ENCODE measurements around the gene ADCY6. TPM values are rescaled to one million over a fixed set of nuclear protein-coding genes. Genes with fewer than 3 reads are reported as not detected.

ADCY6 gene
- total RNA-seq: 30.8 and 33.0 TPM in 2 replicates

DNA sequence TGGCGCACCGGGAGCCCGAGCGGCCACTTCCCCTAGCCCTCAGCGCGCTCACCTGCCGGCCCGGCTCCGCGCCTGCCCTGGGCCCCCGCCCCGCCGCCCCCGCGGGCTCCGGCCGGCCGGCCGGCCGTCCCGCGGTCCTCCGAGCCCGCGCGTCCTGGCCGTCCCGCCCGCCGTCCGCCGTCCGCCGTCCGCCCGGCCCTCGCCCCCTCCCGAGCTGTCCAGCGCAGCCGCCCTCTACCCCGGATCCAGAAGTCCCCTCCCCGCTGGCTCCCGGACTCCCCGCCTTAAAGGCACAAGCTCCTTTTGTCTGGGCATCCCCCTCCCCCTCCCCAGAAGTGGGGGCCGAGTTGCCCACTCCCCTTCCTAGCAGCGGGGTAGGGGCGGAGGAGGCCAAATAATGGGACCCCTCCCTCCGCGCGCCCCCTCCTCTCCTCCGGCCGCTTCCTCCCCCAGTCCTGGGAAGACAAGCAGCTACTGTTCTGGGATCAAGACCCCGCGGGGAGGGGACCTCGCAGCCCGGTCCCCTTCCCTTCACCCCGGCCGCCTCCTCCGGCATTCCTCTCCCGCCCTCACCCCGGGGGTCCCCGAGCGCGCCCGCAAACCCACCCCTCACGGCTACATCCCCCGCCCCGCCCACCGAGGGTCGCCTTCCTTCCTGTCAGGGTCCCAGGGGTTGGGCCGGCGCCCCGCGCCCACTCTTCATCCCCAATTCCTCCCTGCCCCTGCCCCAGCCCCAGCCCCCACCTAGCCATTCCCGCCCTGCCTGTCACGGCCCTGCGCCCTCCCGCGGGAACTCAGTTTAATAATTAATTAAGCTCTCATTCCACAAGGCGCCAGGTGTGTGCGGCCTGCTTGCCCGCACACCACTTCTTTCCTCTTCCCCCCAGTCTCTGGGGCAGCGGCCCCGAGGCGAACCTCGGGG lies at the start of gene ADCY6:
TSS of gene ADCY6 (minus strand) at position 236 of the 922 bp plus-strand sequence. CDS start 5,655 bp downstream, outside the sequence.
- Histone ChIP-seq H2AFZ (ENCODE audit: low read length) (peak within 1 kb of the TSS; percentile 92), H3K4me1 (ENCODE audit: insufficient read depth, low read length) (peaks cover 21% of the 10 kb centered on the region), H3K79me2 (ENCODE audit: insufficient read depth, low read length) (peaks cover 46% of the 10 kb centered on the region), H3K27ac (ENCODE audit: low read depth, low read length) (peak within 1 kb of the TSS; percentile 27), H4K20me1 (ENCODE audit: insufficient read depth, low read length) (peaks cover 27% of the 10 kb centered on the region), H3K36me3 (ENCODE audit: insufficient read depth, low read length) (no peaks in the 10 kb centered on the region), H3K27me3 (ENCODE audit: insufficient read depth, low read length) (no peaks in the 10 kb centered on the region), H3K4me3 (ENCODE audit: insufficient read depth, low read length) (peak within 1 kb of the TSS; percentile 86), H3K4me2 (ENCODE audit: insufficient read depth, low read length) (peak within 1 kb of the TSS; percentile 94), H3K9me3 (ENCODE audit: low read depth, low read length) (no peaks in the 10 kb centered on the region)
- TF ChIP-seq, protein P1, sequence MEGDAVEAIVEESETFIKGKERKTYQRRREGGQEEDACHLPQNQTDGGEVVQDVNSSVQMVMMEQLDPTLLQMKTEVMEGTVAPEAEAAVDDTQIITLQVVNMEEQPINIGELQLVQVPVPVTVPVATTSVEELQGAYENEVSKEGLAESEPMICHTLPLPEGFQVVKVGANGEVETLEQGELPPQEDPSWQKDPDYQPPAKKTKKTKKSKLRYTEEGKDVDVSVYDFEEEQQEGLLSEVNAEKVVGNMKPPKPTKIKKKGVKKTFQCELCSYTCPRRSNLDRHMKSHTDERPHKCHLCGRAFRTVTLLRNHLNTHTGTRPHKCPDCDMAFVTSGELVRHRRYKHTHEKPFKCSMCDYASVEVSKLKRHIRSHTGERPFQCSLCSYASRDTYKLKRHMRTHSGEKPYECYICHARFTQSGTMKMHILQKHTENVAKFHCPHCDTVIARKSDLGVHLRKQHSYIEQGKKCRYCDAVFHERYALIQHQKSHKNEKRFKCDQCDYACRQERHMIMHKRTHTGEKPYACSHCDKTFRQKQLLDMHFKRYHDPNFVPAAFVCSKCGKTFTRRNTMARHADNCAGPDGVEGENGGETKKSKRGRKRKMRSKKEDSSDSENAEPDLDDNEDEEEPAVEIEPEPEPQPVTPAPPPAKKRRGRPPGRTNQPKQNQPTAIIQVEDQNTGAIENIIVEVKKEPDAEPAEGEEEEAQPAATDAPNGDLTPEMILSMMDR (IDR thresholded peaks at IDR 0.05; ENCODE audit: extremely low read depth, low read depth, low read length): no peak
- DNase-seq (ENCODE audit: insufficient read length, low spot score, missing footprints): peak; percentile 98

DNA sequence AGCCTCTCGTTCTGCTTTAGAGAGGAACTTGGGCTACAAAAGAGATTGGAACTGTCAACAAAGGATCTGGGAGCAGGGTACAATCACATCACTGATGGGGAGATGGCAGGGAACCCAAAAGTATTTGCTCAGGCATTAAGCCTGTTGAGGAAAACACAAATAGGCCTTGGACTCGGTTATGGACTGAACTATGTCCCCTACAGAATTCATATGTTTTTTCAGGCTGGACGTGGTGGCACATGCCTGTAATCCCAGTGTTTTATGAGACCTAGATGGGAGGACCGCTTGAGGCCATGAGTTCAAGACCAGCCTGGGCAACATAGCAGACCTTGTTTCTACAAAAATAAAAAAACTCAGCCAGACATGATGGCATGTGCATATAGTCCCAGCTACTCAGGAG lies 49.2 kb upstream of the ADCY6 start:
- H3K4me1 ChIP-seq (ENCODE audit: insufficient read depth, low read length): no peaks in the 10 kb centered on the region
- H3K36me3 ChIP-seq (ENCODE audit: insufficient read depth, low read length): peaks cover 57% of the 10 kb centered on the region
- no peak overlapping the region for H3K4me3 ChIP-seq (ENCODE audit: insufficient read depth, low read length)
- H3K4me2 ChIP-seq (ENCODE audit: insufficient read depth, low read length): no peak overlapping the region
- H3K9me3 ChIP-seq (ENCODE audit: low read depth, low read length): no peaks in the 10 kb centered on the region
- no peaks in the 10 kb centered on the region for H3K27me3 ChIP-seq (ENCODE audit: insufficient read depth, low read length)
- no peaks in the 10 kb centered on the region for H4K20me1 ChIP-seq (ENCODE audit: insufficient read depth, low read length)
- TF ChIP-seq, protein P1 (IDR thresholded peaks at IDR 0.05; ENCODE audit: extremely low read depth, low read depth, low read length): no peak
- H2AFZ ChIP-seq (ENCODE audit: low read length): no peak overlapping the region
- H3K79me2 ChIP-seq (ENCODE audit: insufficient read depth, low read length): no peaks in the 10 kb centered on the region
- no peak overlapping the region for H3K27ac ChIP-seq (ENCODE audit: low read depth, low read length)
- peak; percentile 54 for DNase-seq (ENCODE audit: insufficient read length, low spot score, missing footprints)

DNA sequence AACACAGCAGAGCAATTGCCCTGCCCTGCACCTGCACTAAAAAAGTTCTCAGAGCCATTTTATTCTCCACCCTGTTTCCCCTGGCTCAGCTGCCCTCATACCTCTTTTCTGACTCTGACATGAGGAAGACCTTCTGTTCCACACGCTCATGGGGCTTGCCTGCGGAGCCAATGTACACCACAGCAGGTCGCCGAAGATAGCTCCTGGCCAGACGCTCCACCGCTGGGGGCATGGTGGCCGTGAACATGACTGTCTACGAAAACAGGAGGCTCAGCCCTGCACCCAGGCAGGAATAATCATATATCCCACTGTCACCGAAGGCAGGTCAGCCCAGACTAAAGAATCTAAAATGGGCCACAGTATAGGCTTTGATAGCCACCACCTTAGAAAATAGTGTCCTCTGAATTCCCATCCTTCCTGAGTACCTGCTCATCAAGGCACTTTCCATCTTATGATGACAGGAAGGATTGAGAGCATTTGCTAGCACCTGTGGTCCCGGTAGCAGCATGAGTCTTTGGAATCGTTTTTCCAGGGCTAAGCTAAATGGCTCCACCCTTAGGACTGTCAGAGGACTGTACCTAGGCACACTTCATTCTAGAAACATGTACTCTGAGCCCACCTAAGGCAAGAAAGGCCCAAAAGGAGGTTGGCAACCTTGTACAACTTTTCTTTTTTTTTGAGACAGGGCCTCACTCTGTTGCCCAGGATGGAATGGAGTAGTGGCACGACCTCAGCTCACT lies 43.6 kb upstream of the ADCY6 start:
- Histone ChIP-seq H3K27ac (ENCODE audit: low read depth, low read length) (no peak overlapping the region), H2AFZ (ENCODE audit: low read length) (no peak overlapping the region), H3K36me3 (ENCODE audit: insufficient read depth, low read length) (peaks cover 82% of the 10 kb centered on the region), H4K20me1 (ENCODE audit: insufficient read depth, low read length) (no peaks in the 10 kb centered on the region), H3K4me2 (ENCODE audit: insufficient read depth, low read length) (no peak overlapping the region), H3K27me3 (ENCODE audit: insufficient read depth, low read length) (no peaks in the 10 kb centered on the region), H3K79me2 (ENCODE audit: insufficient read depth, low read length) (no peaks in the 10 kb centered on the region), H3K4me1 (ENCODE audit: insufficient read depth, low read length) (no peaks in the 10 kb centered on the region), H3K9me3 (ENCODE audit: low read depth, low read length) (no peaks in the 10 kb centered on the region), H3K4me3 (ENCODE audit: insufficient read depth, low read length) (no peak overlapping the region)
- DNase-seq (ENCODE audit: insufficient read length, low spot score, missing footprints): no peak
- TF ChIP-seq, protein P1 (IDR thresholded peaks at IDR 0.05; ENCODE audit: extremely low read depth, low read depth, low read length): no peak

DNA sequence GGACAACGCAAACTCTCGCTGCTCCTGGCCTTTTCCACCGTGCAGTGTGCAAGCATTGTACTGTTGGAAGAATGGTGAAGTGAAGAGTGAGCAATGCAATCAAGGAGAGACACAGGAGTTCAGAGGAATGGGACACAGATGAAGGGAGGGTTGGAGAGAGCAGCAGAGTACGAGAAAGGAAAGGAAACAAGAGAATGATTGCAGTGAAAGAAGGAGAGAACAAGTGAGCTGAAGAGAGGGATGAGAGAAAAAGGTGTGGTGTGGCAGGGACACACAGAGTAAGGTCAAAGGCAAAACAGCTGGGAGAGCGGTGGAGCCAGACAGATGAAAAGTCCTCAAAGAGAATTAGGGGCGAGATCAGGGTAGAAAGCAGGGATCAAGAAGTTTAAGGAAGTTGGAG lies 42.4 kb upstream of the ADCY6 start:
- Histone ChIP-seq H4K20me1 (ENCODE audit: insufficient read depth, low read length) (no peaks in the 10 kb centered on the region), H3K79me2 (ENCODE audit: insufficient read depth, low read length) (no peaks in the 10 kb centered on the region), H3K4me3 (ENCODE audit: insufficient read depth, low read length) (no peak overlapping the region), H3K27me3 (ENCODE audit: insufficient read depth, low read length) (no peaks in the 10 kb centered on the region), H3K9me3 (ENCODE audit: low read depth, low read length) (no peaks in the 10 kb centered on the region), H3K4me1 (ENCODE audit: insufficient read depth, low read length) (no peaks in the 10 kb centered on the region), H2AFZ (ENCODE audit: low read length) (no peak overlapping the region), H3K27ac (ENCODE audit: low read depth, low read length) (no peak overlapping the region), H3K4me2 (ENCODE audit: insufficient read depth, low read length) (no peak overlapping the region), H3K36me3 (ENCODE audit: insufficient read depth, low read length) (peaks cover 70% of the 10 kb centered on the region)
- TF ChIP-seq, protein P1 (IDR thresholded peaks at IDR 0.05; ENCODE audit: extremely low read depth, low read depth, low read length): no peak
- no peak for DNase-seq (ENCODE audit: insufficient read length, low spot score, missing footprints)

All from osteoblast (primary cell).